Skin of body (tissue), 1 donor: ENCODE measurements around the gene NKAP. TPM values are rescaled to one million over a fixed set of nuclear protein-coding genes. Genes with fewer than 3 reads are reported as not detected.

Experiments
- total RNA-seq: library from RNA; depleted of rRNA; stranded (reverse); fragments of >200 nt; gene quantifications from one replicate; pipeline ENCODE4 v1.2.3, GENCODE V29; 2014

NKAP gene
- total RNA-seq, 1 donor from 2014 or later, result 6.6 TPM

Other genes with a start within 250 kb of the NKAP start
- 0.79 TPM for gene SOWAHD, start 185.2 kb downstream of the NKAP start, total RNA-seq
- gene RPL39, start 152.1 kb downstream of the NKAP start, total RNA-seq, result 2,477 TPM
- gene UPF3B, start 90.8 kb downstream of the NKAP start, total RNA-seq, result 4.6 TPM
- 9.0 TPM for gene RNF113A, start 72.0 kb downstream of the NKAP start, total RNA-seq
- 51.3 TPM for gene NDUFA1, start 71.9 kb downstream of the NKAP start, total RNA-seq
- gene AKAP14, start 47.9 kb downstream of the NKAP start, total RNA-seq, result not detected
- not detected for gene RHOXF2B, start 133.9 kb upstream of the NKAP start, total RNA-seq
- gene RHOXF1, start 172.2 kb upstream of the NKAP start, total RNA-seq, result not detected
- gene RHOXF2, start 214.9 kb upstream of the NKAP start, total RNA-seq, result not detected